HG02870 (cell line): ENCODE measurements around the gene ANTKMT.
A peak's percentile ranks its signal among the peaks of the same experiment; 100 is the strongest.
"Not testable (repeated sequence)": the region's sequence is repeated elsewhere in the genome, so short reads cannot be mapped to it uniquely, and the experiment has no call there.

ENCODE experiments used
- ATAC-seq: cut with Tn5 transposase; IDR thresholded peaks from one replicate; pipeline ENCODE4 v1.9.1; 2021; ENCODE audit warnings: mild to moderate bottlenecking, moderate library complexity; ENCODE audit not compliant: unreplicated experiment

Gene ANTKMT

GRCh38 chr16:712740-713250 lies 8.2 kb upstream of the ANTKMT start:
- ATAC-seq: not testable (repeated sequence)

- ATAC-seq: no peak
Observed at GRCh38 chr16:714079-714478, 6.9 kb upstream of the ANTKMT start.

GRCh38 chr16:714558-715476 lies 6.1 kb upstream of the ANTKMT start, which contains the start of gene METRN:
Gene METRN, plus strand, starts transcription at chr16:715118. Its CDS starts 172 bp downstream, at chr16:715290.
- peak; percentile 65 for ATAC-seq

GRCh38 chr16:715477-716199 lies 5.3 kb upstream of the ANTKMT start:
- ATAC-seq: no peak

GRCh38 chr16:716200-716568 lies 4.8 kb upstream of the ANTKMT start:
- ATAC-seq: no peak

GRCh38 chr16:716768-717325 lies 4.1 kb upstream of the ANTKMT start:
- no peak for ATAC-seq

- ATAC-seq: no peak
Observed at GRCh38 chr16:717450-718245, 3.3 kb upstream of the ANTKMT start.

- no peak for ATAC-seq
Observed at GRCh38 chr16:718389-718788, 2.6 kb upstream of the ANTKMT start.

GRCh38 chr16:718922-719321 lies 2.0 kb upstream of the ANTKMT start:
- ATAC-seq: no peak

- ATAC-seq: no peak
Observed at GRCh38 chr16:719815-720446, 1.0 kb upstream of the ANTKMT start.

- ATAC-seq: no peak
Observed at GRCh38 chr16:720447-720989, 428 bp upstream of the ANTKMT start.

- no peak for ATAC-seq
Observed at GRCh38 chr16:721765-722540, 1.0 kb downstream of the ANTKMT start.

- no peak for ATAC-seq
Observed at GRCh38 chr16:722835-723633, 2.1 kb downstream of the ANTKMT start.

- ATAC-seq: no peak
Observed at GRCh38 chr16:723695-724094, 2.7 kb downstream of the ANTKMT start.

GRCh38 chr16:724188-725040 lies 3.5 kb downstream of the ANTKMT start:
- ATAC-seq: no peak

- ATAC-seq: no peak
Observed at GRCh38 chr16:725041-725376, 4.1 kb downstream of the ANTKMT start.

- ATAC-seq: no peak
Observed at GRCh38 chr16:725463-726187, 4.7 kb downstream of the ANTKMT start.
